ENCODE data around the gene CPXM1. TPM values are rescaled to one million over a fixed set of nuclear protein-coding genes. Genes with fewer than 3 reads are reported as not detected.

The CPXM1 gene
- total RNA-seq, 1 donor from 2014 or later, result 1.5 TPM

- intact Hi-C loops (cut with micrococcal nuclease), result loop anchor here (5.0 kb wide), 1 partner anchor 53 kb away; no protein-coding TSS in a partner anchor
Observed at GRCh38 chr20:2804852-2805688, 4.6 kb upstream of the CPXM1 start.

GRCh38 chr20:2804041-2804828, 3.8 kb upstream of the CPXM1 start:
- Mint-ChIP-seq H3K27ac (no peak overlapping the region), H3K9me3 (no peaks in the 10 kb centered on the region), H3K27me3 (ENCODE audit: low read depth) (peaks cover 64% of the 10 kb centered on the region), H3K4me3 (ENCODE audit: low read depth) (no peak overlapping the region), H3K4me1 (ENCODE audit: low read depth) (peaks cover 17% of the 10 kb centered on the region), H3K36me3 (ENCODE audit: low read depth) (no peaks in the 10 kb centered on the region)
- DNase-seq (ENCODE audit: low spot score), result no peak
- intact Hi-C loops (cut with micrococcal nuclease), result loop anchor here (5.0 kb wide), 1 partner anchor 52 kb away; no protein-coding TSS in a partner anchor

More at GRCh38 chr20:2804852-2805688, 4.6 kb upstream of the CPXM1 start:
- no peak overlapping the region for H3K4me3 Mint-ChIP-seq (ENCODE audit: low read depth)
- H3K9me3 Mint-ChIP-seq, result no peaks in the 10 kb centered on the region
- H3K4me1 Mint-ChIP-seq (ENCODE audit: low read depth), result peaks cover 10% of the 10 kb centered on the region
- H3K27ac Mint-ChIP-seq, result no peak overlapping the region
- no peaks in the 10 kb centered on the region for H3K36me3 Mint-ChIP-seq (ENCODE audit: low read depth)
- peaks cover 56% of the 10 kb centered on the region for H3K27me3 Mint-ChIP-seq (ENCODE audit: low read depth)
- DNase-seq (ENCODE audit: low spot score), result no peak

- no peaks in the 10 kb centered on the region for H3K36me3 Mint-ChIP-seq (ENCODE audit: low read depth)
- intact Hi-C loops (cut with micrococcal nuclease), result loop anchor here (5.0 kb wide), 1 partner anchor 49 kb away; no protein-coding TSS in a partner anchor
- no peaks in the 10 kb centered on the region for H3K9me3 Mint-ChIP-seq
- DNase-seq (ENCODE audit: low spot score), result no peak
- H3K27ac Mint-ChIP-seq, result no peak overlapping the region
- peaks cover 17% of the 10 kb centered on the region for H3K4me1 Mint-ChIP-seq (ENCODE audit: low read depth)
- H3K27me3 Mint-ChIP-seq (ENCODE audit: low read depth), result peaks cover 53% of the 10 kb centered on the region
- H3K4me3 Mint-ChIP-seq (ENCODE audit: low read depth), result peak overlapping the region; percentile 71
Observed at GRCh38 chr20:2801286-2801728, 880 bp upstream of the CPXM1 start.

GRCh38 chr20:2799688-2800520, 523 bp downstream of the CPXM1 start:
- H3K9me3 Mint-ChIP-seq, result no peaks in the 10 kb centered on the region
- no peak for DNase-seq (ENCODE audit: low spot score)
- H3K27me3 Mint-ChIP-seq (ENCODE audit: low read depth), result peaks cover 46% of the 10 kb centered on the region
- H3K4me3 Mint-ChIP-seq (ENCODE audit: low read depth), result peak overlapping the region; percentile 79
- peak overlapping the region; percentile 24 for H3K27ac Mint-ChIP-seq
- no peaks in the 10 kb centered on the region for H3K36me3 Mint-ChIP-seq (ENCODE audit: low read depth)
- H3K4me1 Mint-ChIP-seq (ENCODE audit: low read depth), result peaks cover 17% of the 10 kb centered on the region
- intact Hi-C loops (cut with micrococcal nuclease), result loop anchor here (5.0 kb wide), 1 partner anchor 48 kb away; no protein-coding TSS in a partner anchor

- Mint-ChIP-seq H3K27ac (no peak overlapping the region), H3K9me3 (no peaks in the 10 kb centered on the region), H3K4me1 (ENCODE audit: low read depth) (peaks cover 17% of the 10 kb centered on the region), H3K36me3 (ENCODE audit: low read depth) (no peaks in the 10 kb centered on the region), H3K27me3 (ENCODE audit: low read depth) (peaks cover 42% of the 10 kb centered on the region), H3K4me3 (ENCODE audit: low read depth) (peak overlapping the region; percentile 79)
- intact Hi-C loops (cut with micrococcal nuclease), result no loop called here
- DNase-seq (ENCODE audit: low spot score), result no peak
Observed at GRCh38 chr20:2799271-2799670, 1.2 kb downstream of the CPXM1 start.

GRCh38 chr20:2798814-2799213, 1.6 kb downstream of the CPXM1 start:
- H3K27me3 Mint-ChIP-seq (ENCODE audit: low read depth), result peaks cover 38% of the 10 kb centered on the region
- H3K36me3 Mint-ChIP-seq (ENCODE audit: low read depth), result no peaks in the 10 kb centered on the region

GRCh38 chr20:2798095-2798805, 2.2 kb downstream of the CPXM1 start:
- intact Hi-C loops (cut with micrococcal nuclease), result no loop called here
- no peak for DNase-seq (ENCODE audit: low spot score)
- no peaks in the 10 kb centered on the region for H3K9me3 Mint-ChIP-seq
- no peak overlapping the region for H3K4me3 Mint-ChIP-seq (ENCODE audit: low read depth)
- no peak overlapping the region for H3K27ac Mint-ChIP-seq
- peaks cover 40% of the 10 kb centered on the region for H3K27me3 Mint-ChIP-seq (ENCODE audit: low read depth)
- H3K4me1 Mint-ChIP-seq (ENCODE audit: low read depth), result peaks cover 17% of the 10 kb centered on the region
- no peaks in the 10 kb centered on the region for H3K36me3 Mint-ChIP-seq (ENCODE audit: low read depth)

More at GRCh38 chr20:2798814-2799213, 1.6 kb downstream of the CPXM1 start:
- Mint-ChIP-seq H3K4me1 (ENCODE audit: low read depth) (peaks cover 17% of the 10 kb centered on the region), H3K9me3 (no peaks in the 10 kb centered on the region), H3K4me3 (ENCODE audit: low read depth) (no peak overlapping the region), H3K27ac (no peak overlapping the region)
- no peak for DNase-seq (ENCODE audit: low spot score)
- intact Hi-C loops (cut with micrococcal nuclease), result no loop called here

GRCh38 chr20:2797136-2797983, 3.1 kb downstream of the CPXM1 start:
- H3K4me1 Mint-ChIP-seq (ENCODE audit: low read depth), result peaks cover 17% of the 10 kb centered on the region
- H3K36me3 Mint-ChIP-seq (ENCODE audit: low read depth), result no peaks in the 10 kb centered on the region
- no peak overlapping the region for H3K4me3 Mint-ChIP-seq (ENCODE audit: low read depth)
- H3K27ac Mint-ChIP-seq, result no peak overlapping the region
- peaks cover 36% of the 10 kb centered on the region for H3K27me3 Mint-ChIP-seq (ENCODE audit: low read depth)
- DNase-seq (ENCODE audit: low spot score), result no peak
- no peaks in the 10 kb centered on the region for H3K9me3 Mint-ChIP-seq
- intact Hi-C loops (cut with micrococcal nuclease), result no loop called here

- intact Hi-C loops (cut with micrococcal nuclease), result no loop called here
- H3K27me3 Mint-ChIP-seq (ENCODE audit: low read depth), result peaks cover 39% of the 10 kb centered on the region
- H3K9me3 Mint-ChIP-seq, result no peaks in the 10 kb centered on the region
- no peak overlapping the region for H3K4me3 Mint-ChIP-seq (ENCODE audit: low read depth)
- H3K36me3 Mint-ChIP-seq (ENCODE audit: low read depth), result no peaks in the 10 kb centered on the region
- no peak overlapping the region for H3K27ac Mint-ChIP-seq
- DNase-seq (ENCODE audit: low spot score), result no peak
- H3K4me1 Mint-ChIP-seq (ENCODE audit: low read depth), result peaks cover 12% of the 10 kb centered on the region
Observed at GRCh38 chr20:2796011-2796660, 4.3 kb downstream of the CPXM1 start.

GRCh38 chr20:2795451-2795850, 5.0 kb downstream of the CPXM1 start:
- Mint-ChIP-seq H3K4me1 (ENCODE audit: low read depth) (peaks cover 8% of the 10 kb centered on the region), H3K9me3 (no peaks in the 10 kb centered on the region), H3K27me3 (ENCODE audit: low read depth) (peaks cover 34% of the 10 kb centered on the region), H3K36me3 (ENCODE audit: low read depth) (no peaks in the 10 kb centered on the region), H3K4me3 (ENCODE audit: low read depth) (no peak overlapping the region), H3K27ac (no peak overlapping the region)
- intact Hi-C loops (cut with micrococcal nuclease), result no loop called here
- DNase-seq (ENCODE audit: low spot score), result no peak

Measured in activated T-helper 2 cell treated with anti-CD3 and anti-CD28 coated beads, Interferon-gamma antibody, Interleukin-2, Interleukin-4, amounts not matched to agents 10 μg/mL and 5 μg/mL and 100 μg/mL, durations not matched to agents 14 hours and 24 hours and 36 hours (primary cell).